Erythroblast (primary cell): ENCODE measurements around the gene COL7A1.

Experiments used
- GATA1 ChIP-seq: IDR thresholded peaks from 2 replicates; pipeline ENCODE4 v1.6.1; 2011; ENCODE audit warnings: low read depth, mild to moderate bottlenecking, control low read depth, low read length, moderate library complexity
- POLR2A ChIP-seq: IDR thresholded peaks from 2 replicates; pipeline ENCODE4 v1.6.1; 2011; ENCODE audit warnings: mild to moderate bottlenecking, low read length

DNA sequence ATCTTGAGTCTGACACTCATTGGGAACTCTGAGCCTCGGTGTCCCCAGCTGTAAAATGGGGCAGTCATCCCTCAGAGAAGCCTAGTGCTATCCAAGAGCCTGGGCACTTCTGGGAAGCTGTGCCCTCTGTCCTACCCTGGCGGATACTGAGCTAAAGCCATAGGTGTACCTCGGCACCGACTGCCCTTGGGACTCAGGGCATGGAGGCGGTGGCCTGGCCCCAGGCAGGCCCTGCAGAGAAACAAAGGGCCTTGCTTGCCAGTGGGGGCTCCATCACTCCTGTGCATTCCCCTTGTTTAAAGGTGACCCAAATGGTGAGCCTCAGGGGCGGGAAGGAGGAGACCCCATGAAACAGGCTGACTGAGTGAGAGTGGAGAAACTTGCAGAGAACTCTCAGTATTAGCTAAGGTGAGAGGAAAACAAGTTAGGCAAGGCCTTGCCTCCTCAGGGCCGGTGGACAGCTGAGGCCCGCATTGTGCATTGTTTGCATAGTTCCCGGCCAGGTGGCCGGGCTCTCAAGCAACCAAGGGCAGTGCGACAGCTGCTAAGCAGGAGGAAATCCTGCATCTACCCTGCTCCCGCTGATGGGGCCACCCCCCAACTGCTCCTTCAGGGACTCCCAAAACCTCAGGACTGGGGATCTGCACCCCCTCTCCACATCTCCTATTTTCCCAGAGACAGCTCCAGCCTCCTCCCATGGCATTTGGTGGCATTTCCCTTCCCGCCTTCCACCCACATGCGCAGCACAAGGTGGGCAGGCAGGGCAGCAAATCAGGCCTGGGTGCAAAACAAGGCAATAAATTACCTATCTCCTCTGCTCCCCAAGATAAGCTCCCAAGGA lies 42.8 kb downstream of the COL7A1 start:
- TF ChIP-seq POLR2A = no peak
- no peak for TF ChIP-seq GATA1
